WTC11 (cell line): Measurements from ENCODE around the gene GAST. TPM values are rescaled to one million over a fixed set of nuclear protein-coding genes. Genes with fewer than 3 reads are reported as not detected.

Experiments used
- ATAC-seq: fragments of 200-7000 bp; cut with Tn5 transposase; 2 replicates; pipeline ENCODE4 v1.10.0; 2021; ENCODE audit warnings: mild to moderate bottlenecking, moderate library complexity
- CTCF ChIA-PET: fragments of 300-600 bp; sonication (Branson Sonifier 250); formaldehyde crosslinking; loops from one replicate; lab custom pipeline; 2021; ENCODE audit warnings: antibody characterized with exemption; lab: Charles Lee
- POLR2A ChIA-PET: fragments of 350-600 bp; sonication (Branson Sonifier 250); formaldehyde crosslinking; loops from one replicate; lab custom pipeline; 2021; ENCODE audit warnings: antibody characterized with exemption; lab: Charles Lee
- DNase-seq: peaks from one replicate; pipeline ENCODE4 v3.0.0; 2021; ENCODE audit warnings: low spot score
- H3K27ac Mint-ChIP-seq: 2 replicates; pipeline ENCODE4 v1.8.0; 2021; ENCODE audit warnings: mixed read lengths
- H3K27me3 Mint-ChIP-seq: 2 replicates; pipeline ENCODE4 v1.8.0; 2021; ENCODE audit warnings: low read depth, mild to moderate bottlenecking, moderate library complexity, mixed read lengths
- H3K36me3 Mint-ChIP-seq: 2 replicates; pipeline ENCODE4 v1.8.0; 2021; ENCODE audit warnings: mixed read lengths
- H3K4me1 Mint-ChIP-seq: 2 replicates; pipeline ENCODE4 v1.8.0; 2022; ENCODE audit warnings: mixed read lengths
- H3K4me3 Mint-ChIP-seq: 2 replicates; pipeline ENCODE4 v1.8.0; 2021; ENCODE audit warnings: mild to moderate bottlenecking, moderate library complexity, mixed read lengths
- H3K9me3 Mint-ChIP-seq: 2 replicates; pipeline ENCODE4 v1.8.0; 2021; ENCODE audit warnings: mixed read lengths
- AR ChIP-seq: fragments of 250-450 bp; sonication (Bioruptor Pico); IDR thresholded peaks from 2 replicates; pipeline ENCODE4 v1.9.0; 2021; ENCODE audit warnings: mild to moderate bottlenecking
- CTCF ChIP-seq: fragments of 200-600 bp; IDR thresholded peaks from 2 replicates; pipeline ENCODE4 v1.8.0; 2022; ENCODE audit warnings: antibody characterized with exemption
- E2F1 ChIP-seq: sonication (generic); formaldehyde crosslinking; IDR thresholded peaks from 2 replicates; pipeline ENCODE4 v1.8.0; 2022; ENCODE audit warnings: mild to moderate bottlenecking, missing genetic modification reagents
- FOXJ3 ChIP-seq: sonication (generic); formaldehyde crosslinking; IDR thresholded peaks from 2 replicates; pipeline ENCODE4 v1.9.0; 2021; ENCODE audit warnings: missing genetic modification reagents, mild to moderate bottlenecking, borderline replicate concordance
- FOXK1 ChIP-seq: sonication (generic); formaldehyde crosslinking; IDR thresholded peaks from 2 replicates; pipeline ENCODE4 v1.8.0; 2022; ENCODE audit warnings: mild to moderate bottlenecking, moderate library complexity, missing genetic modification reagents
- FOXP1 ChIP-seq: sonication (generic); formaldehyde crosslinking; IDR thresholded peaks from 2 replicates; pipeline ENCODE4 v1.8.0; 2022; ENCODE audit warnings: missing genetic modification reagents, mild to moderate bottlenecking, moderate library complexity, borderline replicate concordance
- GABPB1 ChIP-seq: sonication (generic); formaldehyde crosslinking; IDR thresholded peaks from 2 replicates; pipeline ENCODE4 v1.8.1; 2023; ENCODE audit warnings: mild to moderate bottlenecking, missing genetic modification reagents
- IRF1 ChIP-seq: sonication (generic); formaldehyde crosslinking; IDR thresholded peaks from 2 replicates; pipeline ENCODE4 v1.8.0; 2023; ENCODE audit warnings: missing genetic modification reagents
- IRF2 ChIP-seq: sonication (generic); formaldehyde crosslinking; IDR thresholded peaks from 2 replicates; pipeline ENCODE4 v1.8.0; 2022; ENCODE audit warnings: low read depth, missing genetic modification reagents, borderline replicate concordance
- MLX ChIP-seq: sonication (generic); formaldehyde crosslinking; IDR thresholded peaks from 2 replicates; pipeline ENCODE4 v1.8.1; 2023; ENCODE audit warnings: mild to moderate bottlenecking, missing genetic modification reagents, moderate library complexity
- MXD4 ChIP-seq: fragments of 250-450 bp; sonication (Bioruptor Pico); IDR thresholded peaks from 2 replicates; pipeline ENCODE4 v1.8.0; 2021; ENCODE audit warnings: mild to moderate bottlenecking, moderate library complexity, borderline replicate concordance
- NFATC4 ChIP-seq: fragments of 250-450 bp; sonication (Bioruptor Pico); IDR thresholded peaks from 2 replicates; pipeline ENCODE4 v1.9.0; 2021; ENCODE audit warnings: mild to moderate bottlenecking
- PRRX2 ChIP-seq: fragments of 250-450 bp; sonication (Bioruptor Pico); IDR thresholded peaks from 2 replicates; pipeline ENCODE4 v1.8.0; 2021; ENCODE audit warnings: mild to moderate bottlenecking
- SMAD4 ChIP-seq: sonication (generic); formaldehyde crosslinking; IDR thresholded peaks from 2 replicates; pipeline ENCODE4 v1.8.0; 2022; ENCODE audit warnings: mild to moderate bottlenecking, missing genetic modification reagents
- STAT6 ChIP-seq: sonication (generic); formaldehyde crosslinking; conservative IDR thresholded peaks from 2 replicates; pipeline ENCODE4 v1.8.1; 2023; ENCODE audit warnings: mild to moderate bottlenecking, low read depth, missing genetic modification reagents, moderate library complexity
- TEAD1 ChIP-seq: sonication (generic); formaldehyde crosslinking; IDR thresholded peaks from 2 replicates; pipeline ENCODE4 v1.8.0; 2022; ENCODE audit warnings: mild to moderate bottlenecking, missing genetic modification reagents
- USF1 ChIP-seq: sonication (generic); formaldehyde crosslinking; IDR thresholded peaks from 2 replicates; pipeline ENCODE4 v1.8.0; 2022; ENCODE audit warnings: mild to moderate bottlenecking, missing genetic modification reagents
- ZBTB43 ChIP-seq: sonication (generic); formaldehyde crosslinking; IDR thresholded peaks from 2 replicates; pipeline ENCODE4 v1.8.1; 2023; ENCODE audit warnings: mild to moderate bottlenecking, missing genetic modification reagents
- ZNF512 ChIP-seq: sonication (generic); formaldehyde crosslinking; IDR thresholded peaks from 2 replicates; pipeline ENCODE4 v1.8.1; 2022; ENCODE audit warnings: missing genetic modification reagents, borderline replicate concordance
- total RNA-seq: library from RNA; stranded (reverse); gene quantifications from 3 replicates; pipeline ENCODE4 v1.2.3, GENCODE V29; 2021

The GAST gene
- total RNA-seq, 1 experiment from 2014 or later: not detected

- TF ChIP-seq AR (no peak), IRF2 (CRISPR knock-in tag) (no peak), GABPB1 (CRISPR knock-in tag) (peak; percentile 50; the same call in 1 of the 2 replicates), TEAD1 (CRISPR knock-in tag) (no peak), USF1 (CRISPR knock-in tag) (peak; percentile 43; the same call in 1 of the 2 replicates), MLX (CRISPR knock-in tag) (no peak), ZNF512 (no peak), MXD4 (CRISPR knock-in tag) (no peak), CTCF (peak; percentile 98), NFATC4 (CRISPR knock-in tag) (no peak), FOXP1 (CRISPR knock-in tag) (no peak), ZBTB43 (CRISPR knock-in tag) (no peak), SMAD4 (no peak), PRRX2 (CRISPR knock-in tag) (no peak), FOXK1 (CRISPR knock-in tag) (no peak), IRF1 (CRISPR knock-in tag) (no peak), FOXJ3 (CRISPR knock-in tag) (no peak)
Measured at GRCh38 chr17:41738077-41738800, 26.1 kb downstream of the GAST start (continued).

GRCh38 chr17:41738801-41739112, 26.6 kb downstream of the GAST start:
- ATAC-seq (no peak), DNase-seq (no peak)
- H3K36me3 Mint-ChIP-seq: no peaks in the 10 kb centered on the region
- H3K9me3 Mint-ChIP-seq: no peaks in the 10 kb centered on the region
- TF ChIP-seq E2F1 (CRISPR knock-in tag) (no peak), STAT6 (CRISPR knock-in tag) (no peak)
- ChIA-PET POLR2A (no interaction called here), CTCF (no interaction called here)
- H3K4me3 Mint-ChIP-seq: no peak overlapping the region
- peaks cover 42% of the 10 kb centered on the region for H3K27me3 Mint-ChIP-seq
- H3K4me1 Mint-ChIP-seq: peaks cover 20% of the 10 kb centered on the region
- no peak overlapping the region for H3K27ac Mint-ChIP-seq
